Prostate gland (tissue), 2 donors: ENCODE data around the gene APOM. TPM values are rescaled to one million over a fixed set of nuclear protein-coding genes. Genes with fewer than 3 reads are reported as not detected.

ENCODE experiments used
- DNase-seq: peaks from one replicate; pipeline ENCODE4 v3.0.0-alpha.2; 2019; ENCODE audit warnings: low spot score
- H3K27ac ChIP-seq, 2 donors: fragments of 200-600 bp; sonication (generic); 2 replicates each; pipeline ENCODE4 v1.5.1; 2017 to 2019
- H3K27me3 ChIP-seq: fragments of 200-600 bp; sonication (generic); replicated peaks from 2 replicates; pipeline ENCODE4 v1.5.1; 2019; ENCODE audit not compliant: insufficient read depth
- H3K36me3 ChIP-seq, 2 donors: fragments of 200-600 bp; sonication (generic); 1 replicate in 1 of 2; 2 replicates in 1 of 2; pipeline versions ENCODE4 v1.5.1 to v1.8.1; 2017 to 2019
- H3K4me1 ChIP-seq: fragments of 200-600 bp; sonication (generic); replicated peaks from 2 replicates; pipeline ENCODE4 v1.5.1; 2019
- H3K4me3 ChIP-seq, 2 donors: fragments of 200-600 bp; sonication (generic); 2 replicates each; pipeline ENCODE4 v1.5.1; 2017 to 2019
- H3K9me3 ChIP-seq: fragments of 200-600 bp; sonication (generic); 2 replicates; pipeline ENCODE4 v1.5.1; 2017
- POLR2A ChIP-seq: fragments of 450-650 bp; IDR thresholded peaks from one replicate; pipeline ENCODE4 v1.6.1; 2016; ENCODE audit warnings: antibody characterized with exemption, mild to moderate bottlenecking
- POLR2AphosphoS5 ChIP-seq: sonication (generic); formaldehyde crosslinking; IDR thresholded peaks from one replicate; pipeline ENCODE4 v1.6.1; 2017; ENCODE audit warnings: antibody characterized with exemption
- WGBS: methylation state at CpG from one replicate; pipeline ENCODE4 v1.1.5; 2018; 5-methylcytosine and 5-hydroxymethylcytosine counted together
- intact Hi-C: fragments of 100-400 bp; cut with DNase I; formaldehyde crosslinking; loops from one replicate; pipeline ENCODE4 v1.14.2; 2022
- total RNA-seq, 2 donors: library from RNA; depleted of rRNA; stranded (reverse); fragments of >200 nt; gene quantifications; one replicate each; pipeline ENCODE4 v1.1.0, GENCODE V29; 2016
- TF ChIP-seq, protein P1 (sequence below), 4 experiments: fragments of 200-600 bp in 2 of 4; fragments of 450-650 bp in 2 of 4; sonication (generic) in 2 of 4; IDR thresholded peaks; 1 replicate in 3 of 4; 2 replicates in 1 of 4; pipeline ENCODE4 v1.5.1; 2016 to 2019; ENCODE audit warnings: antibody characterized with exemption in 4 of 4, mild to moderate bottlenecking in 2 of 4, moderate library complexity in 2 of 4

APOM gene
- total RNA-seq, 2 donors from 2014 or later = 1.6 to 6.8 TPM

- TF ChIP-seq, protein P1, sequence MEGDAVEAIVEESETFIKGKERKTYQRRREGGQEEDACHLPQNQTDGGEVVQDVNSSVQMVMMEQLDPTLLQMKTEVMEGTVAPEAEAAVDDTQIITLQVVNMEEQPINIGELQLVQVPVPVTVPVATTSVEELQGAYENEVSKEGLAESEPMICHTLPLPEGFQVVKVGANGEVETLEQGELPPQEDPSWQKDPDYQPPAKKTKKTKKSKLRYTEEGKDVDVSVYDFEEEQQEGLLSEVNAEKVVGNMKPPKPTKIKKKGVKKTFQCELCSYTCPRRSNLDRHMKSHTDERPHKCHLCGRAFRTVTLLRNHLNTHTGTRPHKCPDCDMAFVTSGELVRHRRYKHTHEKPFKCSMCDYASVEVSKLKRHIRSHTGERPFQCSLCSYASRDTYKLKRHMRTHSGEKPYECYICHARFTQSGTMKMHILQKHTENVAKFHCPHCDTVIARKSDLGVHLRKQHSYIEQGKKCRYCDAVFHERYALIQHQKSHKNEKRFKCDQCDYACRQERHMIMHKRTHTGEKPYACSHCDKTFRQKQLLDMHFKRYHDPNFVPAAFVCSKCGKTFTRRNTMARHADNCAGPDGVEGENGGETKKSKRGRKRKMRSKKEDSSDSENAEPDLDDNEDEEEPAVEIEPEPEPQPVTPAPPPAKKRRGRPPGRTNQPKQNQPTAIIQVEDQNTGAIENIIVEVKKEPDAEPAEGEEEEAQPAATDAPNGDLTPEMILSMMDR (IDR thresholded peaks at IDR 0.05) = no peak
- TF ChIP-seq POLR2A = no peak
- TF ChIP-seq POLR2AphosphoS5 = no peak
- Histone ChIP-seq H3K36me3 (peaks cover 45 to 78% of the 10 kb centered on the region in 2 donors), H3K27me3 (no peaks in the 10 kb centered on the region), H3K4me1 (no peaks in the 10 kb centered on the region), H3K4me3 (no peak overlapping the region), H3K27ac (no peak overlapping the region), H3K9me3 (no peaks in the 10 kb centered on the region)
- intact Hi-C loops = no loop called here
- no peak for DNase-seq
- 88% methylated on average over 17 of the region's 17 CpGs for WGBS
Observed at GRCh38 chr6:31643818-31644454, 11.8 kb upstream of the APOM start.

DNA sequence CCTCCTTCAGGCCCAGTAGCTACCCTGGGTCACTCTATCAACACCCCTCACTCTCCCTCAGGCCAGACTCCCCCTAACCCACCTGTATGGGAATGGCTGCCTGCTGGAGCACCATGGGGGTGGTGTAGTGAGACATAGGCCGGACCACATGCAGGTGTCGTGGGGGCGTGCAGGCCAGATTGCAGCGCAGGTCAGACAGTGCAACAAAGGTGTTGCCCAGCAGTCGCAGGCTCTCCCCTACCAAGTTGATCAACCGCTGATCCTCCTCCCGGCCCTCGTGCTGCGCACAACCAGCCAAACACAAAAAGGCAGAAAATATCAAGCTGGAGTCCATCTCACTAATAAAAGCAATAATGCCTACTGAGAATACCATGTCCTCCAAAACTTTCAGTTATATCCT is 10.4 kb upstream of the APOM start:
- Histone ChIP-seq H3K4me1 (no peaks in the 10 kb centered on the region), H3K36me3 (peaks cover 45 to 73% of the 10 kb centered on the region in 2 donors), H3K27me3 (no peaks in the 10 kb centered on the region), H3K4me3 (no peak overlapping the region), H3K9me3 (no peaks in the 10 kb centered on the region), H3K27ac (no peak overlapping the region)
- no peak for TF ChIP-seq POLR2A
- TF ChIP-seq, protein P1 (IDR thresholded peaks at IDR 0.05) = no peak
- no peak for DNase-seq
- 97% methylated on average over 9 of the region's 9 CpGs for WGBS
- intact Hi-C loops = no loop called here

- H3K4me1 ChIP-seq = peaks cover 5% of the 10 kb centered on the region
- WGBS = 2% methylated on average over 26 of the region's 29 CpGs
- peaks cover 14 to 26% of the 10 kb centered on the region in 2 donors for H3K36me3 ChIP-seq
Observed at GRCh38 chr6:31651602-31652191, 4.0 kb upstream of the APOM start.

DNA sequence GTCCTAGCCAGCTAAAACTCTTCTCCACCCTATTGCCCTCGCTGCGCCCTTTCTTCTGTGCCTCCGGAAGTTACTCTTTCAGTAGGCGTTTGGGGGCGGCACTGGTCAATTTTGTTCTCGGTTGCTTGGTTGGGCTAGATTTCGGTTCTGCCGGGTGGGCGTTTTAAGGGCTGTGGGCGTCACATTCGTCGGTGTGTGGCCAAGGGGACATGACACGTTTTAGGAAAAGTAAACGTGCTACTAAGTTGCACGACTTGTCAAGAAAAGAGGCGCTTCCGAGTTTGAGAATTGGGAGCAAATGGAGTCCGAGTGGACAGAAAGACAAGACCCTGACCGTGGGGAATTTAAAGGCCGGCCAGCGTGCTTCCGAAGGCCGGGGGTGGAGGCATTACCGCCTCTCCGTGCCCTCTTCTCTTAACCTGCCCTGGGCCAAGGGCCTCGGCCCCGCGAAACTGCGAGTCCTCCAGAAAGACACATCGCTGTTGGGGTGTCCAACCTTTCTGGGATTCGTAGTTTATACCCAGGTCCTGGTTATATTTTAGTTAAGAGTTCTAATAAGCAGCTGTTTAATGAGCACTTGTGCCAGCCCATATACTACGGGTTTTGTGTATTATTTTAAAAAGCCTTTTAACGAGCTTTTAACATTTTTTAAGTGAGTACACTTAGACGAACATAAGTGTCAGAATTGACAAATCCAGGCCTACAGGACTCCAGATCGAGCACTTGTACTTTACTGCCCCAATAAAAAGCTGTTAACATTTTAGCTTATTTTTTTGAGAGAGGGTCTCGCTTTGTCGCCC is 2.6 kb upstream of the APOM start:
- no peaks in the 10 kb centered on the region for H3K9me3 ChIP-seq
- peaks cover 7 to 13% of the 10 kb centered on the region in 2 donors for H3K36me3 ChIP-seq
- H3K4me3 ChIP-seq = peak overlapping the region; percentile 64 to 72
- peak overlapping the region; percentile 97 to 99 for H3K27ac ChIP-seq
- TF ChIP-seq, protein P1 (IDR thresholded peaks at IDR 0.05) = no peak
- TF ChIP-seq POLR2A (peak; percentile 71), POLR2AphosphoS5 (peak; percentile 91)
- no peaks in the 10 kb centered on the region for H3K27me3 ChIP-seq
- intact Hi-C loops = no loop called here
- DNase-seq = peak; percentile 86
- peaks cover 5% of the 10 kb centered on the region for H3K4me1 ChIP-seq
- WGBS = 5% methylated on average over 37 of the region's 37 CpGs

More at GRCh38 chr6:31651602-31652191, 4.0 kb upstream of the APOM start:
- intact Hi-C loops = no loop called here
- TF ChIP-seq POLR2AphosphoS5 = peak; percentile 70
- TF ChIP-seq POLR2A = peak; percentile 37
- TF ChIP-seq, protein P1 (IDR thresholded peaks at IDR 0.05) = no peak
- Histone ChIP-seq H3K9me3 (no peaks in the 10 kb centered on the region), H3K27ac (peak overlapping the region; percentile 97 to 99), H3K27me3 (no peaks in the 10 kb centered on the region), H3K4me3 (peak overlapping the region; percentile 64 to 72)
- peak; percentile 78 for DNase-seq
